Measurements from ENCODE around the gene KIAA1614. TPM values are rescaled to one million over a fixed set of nuclear protein-coding genes. Genes with fewer than 3 reads are reported as not detected.

Gene KIAA1614
- polyA plus RNA-seq, 1 of the 3 experiments (the other 2 are of a cell fraction): 1.1 TPM

DNA sequence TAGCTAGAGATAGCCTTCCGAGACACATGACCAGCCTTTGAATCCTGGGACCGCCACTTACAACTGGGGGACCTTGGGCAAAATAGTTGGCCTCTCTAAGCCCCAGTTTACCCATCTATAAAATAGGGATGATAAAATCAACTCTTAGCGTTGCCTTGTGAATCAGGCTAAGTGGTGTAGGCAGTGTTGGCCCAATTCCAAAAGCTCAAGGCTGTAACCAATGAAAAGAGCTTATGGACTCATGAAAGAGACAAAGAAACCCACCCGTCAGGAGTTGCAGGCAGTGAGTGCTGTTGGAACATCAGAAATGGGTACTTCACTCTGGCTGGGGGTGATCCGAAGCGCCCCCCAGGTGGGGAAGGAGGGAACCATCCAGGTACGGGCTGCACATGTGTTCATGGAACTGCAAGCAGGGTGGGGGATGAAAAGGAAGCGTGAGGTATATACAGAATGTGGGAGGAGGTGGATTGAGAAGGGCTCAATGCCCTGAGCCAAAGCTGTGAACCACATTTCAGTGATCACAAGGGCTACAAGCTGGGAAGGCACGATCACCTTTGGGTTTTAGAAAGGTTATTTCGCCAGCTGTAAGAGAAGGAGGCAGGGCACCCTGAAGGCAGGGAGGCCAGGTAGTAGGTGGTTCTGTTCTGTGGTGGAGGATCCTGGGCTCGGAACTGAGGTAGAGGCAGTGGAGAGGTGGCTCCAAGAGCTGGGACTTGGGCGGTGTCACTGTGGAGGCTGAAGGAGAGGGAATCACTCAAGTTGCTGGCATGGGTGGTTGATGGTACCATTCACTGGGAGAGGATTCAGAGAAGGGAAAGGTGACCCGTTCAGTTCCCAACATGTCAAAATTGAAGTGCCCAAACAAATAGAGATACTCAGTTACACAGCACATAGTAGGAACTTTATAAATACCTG, 11.4 kb upstream of the KIAA1614 start (continued):
- TF ChIP-seq EP300 (IDR thresholded peaks at IDR 0.05; ENCODE audit: borderline replicate concordance in 1 of 2, low read depth in 1 of 2, low read length in 1 of 2) (no peak), RAD21 (IDR thresholded peaks at IDR 0.05; ENCODE audit: low read length) (no peak), RCOR1 (IDR thresholded peaks at IDR 0.05; ENCODE audit: low read length) (no peak), GATA2 (CRISPR knock-in tag; IDR thresholded peaks at IDR 0.05) (no peak), TAF1 (IDR thresholded peaks at IDR 0.05; ENCODE audit: borderline replicate concordance, low read depth, low read length) (no peak), RXRA (IDR thresholded peaks at IDR 0.05; ENCODE audit: borderline replicate concordance, low read depth) (no peak), FOXJ3 (CRISPR knock-in tag; IDR thresholded peaks at IDR 0.05) (no peak)

DNA sequence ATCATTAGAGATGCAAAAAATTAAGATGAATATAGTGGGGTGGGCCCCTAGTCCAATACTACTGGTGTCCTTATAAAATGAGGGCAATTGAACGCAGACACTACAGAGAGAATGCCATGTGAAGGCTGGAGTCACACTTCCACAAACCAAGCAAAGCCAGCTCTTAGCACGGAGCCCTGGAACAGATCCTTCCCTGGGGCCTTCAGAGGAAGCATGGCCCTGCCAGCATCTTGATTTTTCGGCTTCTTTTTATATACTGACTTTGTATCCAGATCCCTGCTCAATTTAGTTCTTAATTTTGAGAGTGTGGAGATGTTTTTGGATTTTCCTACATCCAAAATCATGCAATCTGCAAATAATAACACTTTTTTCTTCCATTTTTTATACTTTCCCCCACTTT, 10.2 kb upstream of the KIAA1614 start:
- no peaks in the 10 kb centered on the region for H4K20me1 ChIP-seq (ENCODE audit: insufficient read depth)
- no peaks in the 10 kb centered on the region for H3F3A ChIP-seq (replicated peaks; ENCODE audit: insufficient read depth)
- H3K27me3 ChIP-seq (ENCODE audit: insufficient read depth): no peaks in the 10 kb centered on the region
- H2AFZ ChIP-seq (ENCODE audit: low read depth): no peak overlapping the region
- H3K4me2 ChIP-seq: no peak overlapping the region
- TF ChIP-seq CTCF (IDR thresholded peaks at IDR 0.05): no peak
- TF ChIP-seq ELF1 (IDR thresholded peaks at IDR 0.05): no peak
- no peak for TF ChIP-seq FOXM1 (IDR thresholded peaks at IDR 0.05; ENCODE audit: low read depth)
- TF ChIP-seq YY1 (IDR thresholded peaks at IDR 0.05; ENCODE audit: low read depth): no peak
- no peak for TF ChIP-seq FOSL2 (IDR thresholded peaks at IDR 0.05; ENCODE audit: borderline replicate concordance, low read depth)
- no peak for TF ChIP-seq CHD2 (IDR thresholded peaks at IDR 0.05; ENCODE audit: low read length, partially characterized antibody)
- TF ChIP-seq MXI1 (IDR thresholded peaks at IDR 0.05; ENCODE audit: low read depth, low read length): no peak
- TF ChIP-seq USF2 (IDR thresholded peaks at IDR 0.05; ENCODE audit: borderline replicate concordance, low read depth, low read length): no peak
- no peak for TF ChIP-seq TEAD4 (IDR thresholded peaks at IDR 0.05; ENCODE audit: borderline replicate concordance, insufficient read depth)
- TF ChIP-seq NRF1 (IDR thresholded peaks at IDR 0.05; ENCODE audit: low read depth, low read length): no peak
- no peak for TF ChIP-seq TCF12 (IDR thresholded peaks at IDR 0.05)
- no peak for TF ChIP-seq REST (IDR thresholded peaks at IDR 0.05; ENCODE audit: low read depth, low read length)
- TF ChIP-seq SIN3A (IDR thresholded peaks at IDR 0.05; ENCODE audit: borderline replicate concordance, low read depth, low read length): no peak
- TF ChIP-seq GABPA (IDR thresholded peaks at IDR 0.05; ENCODE audit: low read depth): no peak
- WGBS (ENCODE audit: low lambda C conversion rate): 78% methylated on average over 3 of the region's 3 CpGs
- no peak for DNase-seq
- H3K4me1 ChIP-seq (ENCODE audit: control insufficient read depth in 1 of 2, insufficient read depth in 2 of 2, low read depth in 1 of 2, low read length in 1 of 2): peaks cover 0 to 20% of the 10 kb centered on the region in 2 experiments; a peak in 1 of 4 replicates
- H3K4me3 ChIP-seq (ENCODE audit: low read depth in 2 of 2, low read length in 1 of 2): no peak overlapping the region
- H3K9ac ChIP-seq: no peak overlapping the region
- CTCF ChIA-PET: interaction anchor here (0.8 to 2.0 kb wide), 3 partner anchors 20 to 263 kb away, joined by 3 to 9 read pairs (median 4); no protein-coding TSS in a partner anchor
- no peaks in the 10 kb centered on the region for H3K9me3 ChIP-seq
- no peaks in the 10 kb centered on the region for H3K9me2 ChIP-seq
- POLR2A ChIA-PET: no interaction called here
- H3K36me3 ChIP-seq (replicated peaks in 1 of 2; ENCODE audit: control insufficient read depth in 1 of 2, insufficient read depth in 2 of 2, low read length in 1 of 2): no peaks in the 10 kb centered on the region
- H3K27ac ChIP-seq (ENCODE audit: low read depth in 2 of 2, low read length in 1 of 2): no peak overlapping the region
- H3K79me2 ChIP-seq (ENCODE audit: insufficient read depth): no peaks in the 10 kb centered on the region
